ENCODE measurements around the gene CACNG3. TPM values are rescaled to one million over a fixed set of nuclear protein-coding genes. Genes with fewer than 3 reads are reported as not detected.
"Not testable (repeated sequence)": the region's sequence is repeated elsewhere in the genome, so short reads cannot be mapped to it uniquely, and the experiment has no call there.

CACNG3 gene
- total RNA-seq, 4 donors from 2014 or later: not detected

DNA sequence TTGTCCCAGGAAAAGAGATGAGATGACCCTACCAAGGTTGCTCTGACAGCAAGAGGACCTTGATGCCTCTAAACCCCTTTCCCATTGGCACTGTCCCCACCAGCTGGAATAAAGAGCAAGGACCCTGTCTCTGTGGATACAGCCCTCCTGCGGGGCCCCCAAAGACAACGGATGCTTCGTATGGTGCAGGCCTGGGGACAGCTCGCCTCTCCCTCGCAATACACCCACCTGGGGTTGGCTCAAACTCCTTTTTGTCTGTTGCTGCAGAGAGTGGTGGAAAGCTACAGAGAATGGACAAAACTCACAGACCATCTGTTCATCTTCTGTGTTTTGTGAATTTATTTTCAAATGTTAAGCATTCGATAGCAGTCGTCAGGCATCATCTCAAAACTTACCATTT, 27.6 kb upstream of the CACNG3 start:
- no peaks in the 10 kb centered on the region for H3K36me3 ChIP-seq
- no peak for DNase-seq
- in situ Hi-C loops (cut with MboI; ENCODE audit: low pct_ligation_motif_present in 1 of 4, low pct_unique_long_range_greater_than_20kb in 1 of 4, low sequenced_read_pairs in 3 of 4): no loop called here
- no peaks in the 10 kb centered on the region for H3K9me3 ChIP-seq
- intact Hi-C loops (cut with DNase I; ENCODE audit: low total_unique reads): loop anchor here (1.0 kb wide), 1 partner anchor 51 kb away; no protein-coding TSS in a partner anchor
- no peaks in the 10 kb centered on the region for H3K27me3 ChIP-seq
- no peak for TF ChIP-seq POLR2A (IDR thresholded peaks at IDR 0.05)
- TF ChIP-seq, protein P1, sequence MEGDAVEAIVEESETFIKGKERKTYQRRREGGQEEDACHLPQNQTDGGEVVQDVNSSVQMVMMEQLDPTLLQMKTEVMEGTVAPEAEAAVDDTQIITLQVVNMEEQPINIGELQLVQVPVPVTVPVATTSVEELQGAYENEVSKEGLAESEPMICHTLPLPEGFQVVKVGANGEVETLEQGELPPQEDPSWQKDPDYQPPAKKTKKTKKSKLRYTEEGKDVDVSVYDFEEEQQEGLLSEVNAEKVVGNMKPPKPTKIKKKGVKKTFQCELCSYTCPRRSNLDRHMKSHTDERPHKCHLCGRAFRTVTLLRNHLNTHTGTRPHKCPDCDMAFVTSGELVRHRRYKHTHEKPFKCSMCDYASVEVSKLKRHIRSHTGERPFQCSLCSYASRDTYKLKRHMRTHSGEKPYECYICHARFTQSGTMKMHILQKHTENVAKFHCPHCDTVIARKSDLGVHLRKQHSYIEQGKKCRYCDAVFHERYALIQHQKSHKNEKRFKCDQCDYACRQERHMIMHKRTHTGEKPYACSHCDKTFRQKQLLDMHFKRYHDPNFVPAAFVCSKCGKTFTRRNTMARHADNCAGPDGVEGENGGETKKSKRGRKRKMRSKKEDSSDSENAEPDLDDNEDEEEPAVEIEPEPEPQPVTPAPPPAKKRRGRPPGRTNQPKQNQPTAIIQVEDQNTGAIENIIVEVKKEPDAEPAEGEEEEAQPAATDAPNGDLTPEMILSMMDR (IDR thresholded peaks at IDR 0.05): no peak
- no peak for TF ChIP-seq POLR2AphosphoS5 (IDR thresholded peaks at IDR 0.05)
- no peak for TF ChIP-seq EP300 (IDR thresholded peaks at IDR 0.05; ENCODE audit: low read depth)
- no peak overlapping the region for H3K27ac ChIP-seq
- H3K4me3 ChIP-seq: no peak overlapping the region
- 89 to 93% methylated on average over 7 of the region's 7 CpGs for WGBS, 2 donors (ENCODE audit: low coverage in 1 of 2)
- H3K4me1 ChIP-seq: no peaks in the 10 kb centered on the region

DNA sequence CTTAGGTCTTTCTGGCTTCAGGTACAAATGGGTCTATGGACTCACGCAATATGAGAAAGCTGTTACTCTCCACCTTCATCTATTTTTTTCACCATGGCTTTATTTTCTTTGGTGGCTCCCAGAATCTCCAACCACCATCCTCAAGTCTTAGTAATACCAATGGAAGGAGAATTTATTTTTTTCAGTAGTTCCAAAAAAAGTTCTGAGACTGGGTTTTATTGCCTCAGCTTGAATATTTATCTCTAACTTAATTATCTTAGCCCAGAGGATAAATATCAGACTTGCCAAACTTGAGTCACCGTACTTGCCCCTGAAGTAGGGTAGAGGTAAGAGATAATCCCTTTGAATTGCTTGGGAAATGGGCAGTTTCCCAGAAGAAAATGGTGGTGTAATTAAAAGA, 23.2 kb upstream of the CACNG3 start:
- no peak for DNase-seq
- H3K36me3 ChIP-seq: no peaks in the 10 kb centered on the region
- H3K27ac ChIP-seq: no peak overlapping the region
- H3K9me3 ChIP-seq: peaks cover 0 to 4% of the 10 kb centered on the region in 2 donors
- intact Hi-C loops (cut with DNase I; ENCODE audit: low total_unique reads) (no loop called here), in situ Hi-C loops (cut with MboI; ENCODE audit: low pct_ligation_motif_present in 1 of 4, low pct_unique_long_range_greater_than_20kb in 1 of 4, low sequenced_read_pairs in 3 of 4) (no loop called here)
- WGBS, 2 donors (ENCODE audit: low coverage in 1 of 2): 68 to 71% methylated on average over 2 of the region's 2 CpGs
- H3K27me3 ChIP-seq: no peaks in the 10 kb centered on the region
- no peak for TF ChIP-seq EP300 (IDR thresholded peaks at IDR 0.05; ENCODE audit: low read depth)
- no peak for TF ChIP-seq POLR2AphosphoS5 (IDR thresholded peaks at IDR 0.05)
- no peak for TF ChIP-seq POLR2A (IDR thresholded peaks at IDR 0.05)
- TF ChIP-seq, protein P1 (IDR thresholded peaks at IDR 0.05): no peak
- no peaks in the 10 kb centered on the region for H3K4me1 ChIP-seq
- no peak overlapping the region for H3K4me3 ChIP-seq

DNA sequence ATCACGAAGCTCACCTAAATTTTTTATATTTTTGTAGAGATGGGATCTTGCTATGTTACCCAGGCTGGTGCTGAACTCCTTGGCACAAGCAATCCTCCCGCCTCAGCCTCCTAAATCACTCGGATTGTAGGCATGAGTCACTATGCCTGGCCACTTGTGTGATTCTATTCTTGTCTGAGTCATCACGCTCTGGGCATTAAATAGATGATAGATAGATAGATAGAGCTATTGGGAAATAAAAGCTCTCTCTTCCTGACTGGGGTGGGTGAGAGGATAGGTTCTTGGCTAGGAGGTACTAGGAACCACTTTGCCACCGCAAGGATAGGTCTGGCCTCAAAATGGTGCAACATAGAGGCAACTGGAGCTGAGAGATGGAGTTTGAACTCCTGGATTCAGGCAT, 21.4 kb upstream of the CACNG3 start:
- in situ Hi-C loops (cut with MboI; ENCODE audit: low pct_ligation_motif_present in 1 of 4, low pct_unique_long_range_greater_than_20kb in 1 of 4, low sequenced_read_pairs in 3 of 4) (no loop called here), intact Hi-C loops (cut with DNase I; ENCODE audit: low total_unique reads) (no loop called here)
- no peaks in the 10 kb centered on the region for H3K36me3 ChIP-seq
- H3K27ac ChIP-seq: no peak overlapping the region
- no peaks in the 10 kb centered on the region for H3K27me3 ChIP-seq
- 0 to 77% methylated on average over 1 to 5 of the region's 5 CpGs for WGBS, 2 donors (ENCODE audit: low coverage in 1 of 2)
- H3K9me3 ChIP-seq: peaks cover 0 to 4% of the 10 kb centered on the region in 2 donors
- DNase-seq: no peak
- no peak overlapping the region for H3K4me3 ChIP-seq
- TF ChIP-seq POLR2A (IDR thresholded peaks at IDR 0.05) (no peak), EP300 (IDR thresholded peaks at IDR 0.05; ENCODE audit: low read depth) (no peak), POLR2AphosphoS5 (IDR thresholded peaks at IDR 0.05) (no peak)
- TF ChIP-seq, protein P1 (IDR thresholded peaks at IDR 0.05): no peak
- H3K4me1 ChIP-seq: no peaks in the 10 kb centered on the region

DNA sequence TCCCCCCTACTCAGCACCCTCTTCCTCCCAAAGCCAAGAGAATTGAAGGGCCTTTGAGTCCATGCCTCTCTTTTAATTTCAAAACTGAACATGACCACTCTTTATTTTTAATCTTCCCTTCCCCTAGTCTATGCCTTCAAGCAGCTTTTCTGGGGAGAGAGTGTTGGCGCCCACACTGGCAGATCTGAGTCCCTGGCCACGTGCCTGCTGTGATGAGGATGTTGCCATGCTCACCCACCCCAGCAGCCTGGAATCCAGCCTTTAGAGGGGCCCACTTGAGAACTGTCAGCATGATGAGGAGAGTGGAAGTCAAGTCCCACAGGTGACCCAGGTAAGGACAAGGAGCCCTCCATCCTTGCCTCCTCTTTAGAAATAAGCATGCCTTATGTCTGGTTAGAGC, 20.3 kb upstream of the CACNG3 start:
- DNase-seq: no peak
- TF ChIP-seq, protein P1 (IDR thresholded peaks at IDR 0.05): no peak
- TF ChIP-seq POLR2AphosphoS5 (IDR thresholded peaks at IDR 0.05) (no peak), EP300 (IDR thresholded peaks at IDR 0.05; ENCODE audit: low read depth) (no peak), POLR2A (IDR thresholded peaks at IDR 0.05) (no peak)
- peaks cover 0 to 4% of the 10 kb centered on the region in 2 donors for H3K9me3 ChIP-seq
- no peaks in the 10 kb centered on the region for H3K4me1 ChIP-seq
- H3K27ac ChIP-seq: no peak overlapping the region
- no peaks in the 10 kb centered on the region for H3K36me3 ChIP-seq
- no peak overlapping the region for H3K4me3 ChIP-seq
- intact Hi-C loops (cut with DNase I; ENCODE audit: low total_unique reads): no loop called here
- H3K27me3 ChIP-seq: no peaks in the 10 kb centered on the region
- in situ Hi-C loops (cut with MboI; ENCODE audit: low pct_ligation_motif_present in 1 of 4, low pct_unique_long_range_greater_than_20kb in 1 of 4, low sequenced_read_pairs in 3 of 4): no loop called here
- 42% methylated on average over 2 of the region's 2 CpGs; no CpG with 5 or more reads in 1 of the 2 donors for WGBS, 2 donors (ENCODE audit: low coverage in 1 of 2)

DNA sequence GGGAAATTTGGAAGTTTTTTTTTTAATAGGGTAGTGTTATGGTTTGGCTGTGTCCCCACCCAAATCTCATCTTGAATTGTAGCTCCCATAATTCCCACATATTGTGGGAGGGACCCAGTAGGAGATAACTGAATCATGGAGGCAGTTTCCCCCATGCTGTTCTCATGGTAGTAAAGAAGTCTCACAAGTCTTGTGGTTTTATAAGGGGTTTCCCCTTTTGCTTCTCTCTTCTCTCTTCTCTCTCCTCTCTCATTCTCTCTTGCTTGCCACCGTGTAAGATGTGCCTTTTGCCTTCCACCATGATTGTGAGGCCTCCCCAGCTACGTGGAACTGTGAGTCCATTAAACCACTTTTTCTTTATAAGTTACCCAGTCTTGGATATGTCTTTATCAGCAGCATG, 17.3 kb upstream of the CACNG3 start:
- H3K9me3 ChIP-seq; H3K27me3 ChIP-seq; DNase-seq; intact Hi-C loops (cut with DNase I; ENCODE audit: low total_unique reads); H3K4me1 ChIP-seq; H3K36me3 ChIP-seq; in situ Hi-C loops (cut with MboI; ENCODE audit: low pct_ligation_motif_present in 1 of 4, low pct_unique_long_range_greater_than_20kb in 1 of 4, low sequenced_read_pairs in 3 of 4); H3K4me3 ChIP-seq; H3K27ac ChIP-seq: not testable (repeated sequence)
- WGBS, 2 donors (ENCODE audit: low coverage in 1 of 2): 21 to 58% methylated on average over 2 of the region's 2 CpGs

Data from transverse colon (tissue), 4 donors.